DMS79 (cell line): ENCODE results near the gene ZCCHC14.

Experiments used
- DNase-seq: peaks from one replicate; lab custom pipeline; 2025; lab: John Stamatoyannopoulos, UW

The ZCCHC14 gene

GRCh38 chr16:87426423-87427215 is 66.2 kb downstream of the ZCCHC14 start:
- no peak for DNase-seq

- no peak for DNase-seq
These were observed 66.9 kb downstream of the ZCCHC14 start for GRCh38 chr16:87425941-87426340.

GRCh38 chr16:87424266-87424665 is 68.6 kb downstream of the ZCCHC14 start:
- no peak for DNase-seq

- no peak for DNase-seq
These were observed 69.4 kb downstream of the ZCCHC14 start for GRCh38 chr16:87423429-87423828.

- DNase-seq, result no peak
These were observed 70.7 kb downstream of the ZCCHC14 start for GRCh38 chr16:87422106-87422505.

GRCh38 chr16:87421003-87421912 is 71.6 kb downstream of the ZCCHC14 start:
- DNase-seq, result no peak

- no peak for DNase-seq
These were observed 72.5 kb downstream of the ZCCHC14 start for GRCh38 chr16:87420026-87421002.

GRCh38 chr16:87418644-87419043 is 74.2 kb downstream of the ZCCHC14 start:
- DNase-seq, result no peak

- no peak for DNase-seq
These were observed 74.6 kb downstream of the ZCCHC14 start for GRCh38 chr16:87418216-87418615.

GRCh38 chr16:87417528-87417910 is 75.3 kb downstream of the ZCCHC14 start:
- no peak for DNase-seq

GRCh38 chr16:87416826-87417527 is 75.8 kb downstream of the ZCCHC14 start:
- DNase-seq, result no peak

GRCh38 chr16:87415441-87415840 is 77.4 kb downstream of the ZCCHC14 start:
- DNase-seq, result no peak

- no peak for DNase-seq
These were observed 78.6 kb downstream of the ZCCHC14 start for GRCh38 chr16:87414251-87414680.

- DNase-seq, result no peak
These were observed 79.8 kb downstream of the ZCCHC14 start for GRCh38 chr16:87412996-87413421.

- DNase-seq, result no peak
These were observed 80.3 kb downstream of the ZCCHC14 start for GRCh38 chr16:87412371-87412995.

GRCh38 chr16:87411375-87412271 is 81.2 kb downstream of the ZCCHC14 start:
- DNase-seq, result no peak

- no peak for DNase-seq
These were observed 81.9 kb downstream of the ZCCHC14 start for GRCh38 chr16:87410968-87411367.

GRCh38 chr16:87410530-87410929 is 82.3 kb downstream of the ZCCHC14 start:
- DNase-seq, result no peak

- no peak for DNase-seq
These were observed 83.0 kb downstream of the ZCCHC14 start for GRCh38 chr16:87409781-87410180.

- no peak for DNase-seq
These were observed 83.7 kb downstream of the ZCCHC14 start for GRCh38 chr16:87409153-87409552.
